SW480 (cell line): ENCODE data around the gene ZNF410.

ENCODE experiments used
- DNase-seq: peaks from one replicate; pipeline ENCODE4 v3.0.0-alpha.2; 2016; ENCODE audit warnings: low spot score

ZNF410 gene

GRCh38 chr14:73955674-73956073 lies 69.0 kb downstream of the ZNF410 start:
- no peak for DNase-seq

DNA sequence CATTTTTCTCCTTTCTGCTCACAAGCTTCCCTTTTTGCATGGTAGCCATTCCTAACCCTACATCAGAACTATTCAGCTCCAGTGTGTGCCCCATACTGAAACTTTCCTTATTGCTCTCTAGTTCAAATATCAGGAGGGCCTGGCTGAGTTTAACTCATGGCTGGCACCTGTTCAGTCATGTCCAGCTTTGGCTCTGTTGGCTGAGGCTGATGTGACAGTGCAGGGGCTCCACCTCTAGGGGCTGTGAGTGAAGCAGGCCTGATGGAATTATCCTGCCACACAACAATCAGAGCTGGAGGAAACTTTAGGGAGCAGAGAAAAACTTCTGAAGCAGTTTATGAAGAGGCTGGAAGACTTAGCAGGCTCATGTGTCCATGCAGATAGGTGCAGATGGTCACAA lies 71.9 kb downstream of the ZNF410 start:
- no peak for DNase-seq

DNA sequence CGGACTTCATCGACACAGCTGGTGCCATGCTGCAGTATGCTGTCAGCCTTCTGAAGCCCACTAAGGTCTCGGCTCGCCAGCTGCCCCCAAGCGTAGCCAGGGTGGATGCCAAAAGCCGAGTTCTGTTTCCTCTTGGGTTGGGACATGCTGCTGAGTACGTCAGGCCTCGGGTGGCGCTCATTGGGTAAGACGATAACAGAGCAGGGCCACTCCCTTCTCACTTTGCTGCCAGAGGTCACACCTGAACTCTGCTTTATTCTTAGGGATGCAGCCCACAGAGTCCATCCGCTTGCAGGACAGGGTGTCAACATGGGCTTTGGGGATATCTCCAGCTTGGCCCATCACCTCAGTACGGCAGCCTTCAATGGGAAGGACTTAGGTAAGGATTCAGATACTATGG lies 74.5 kb downstream of the ZNF410 start:
- DNase-seq = no peak

DNA sequence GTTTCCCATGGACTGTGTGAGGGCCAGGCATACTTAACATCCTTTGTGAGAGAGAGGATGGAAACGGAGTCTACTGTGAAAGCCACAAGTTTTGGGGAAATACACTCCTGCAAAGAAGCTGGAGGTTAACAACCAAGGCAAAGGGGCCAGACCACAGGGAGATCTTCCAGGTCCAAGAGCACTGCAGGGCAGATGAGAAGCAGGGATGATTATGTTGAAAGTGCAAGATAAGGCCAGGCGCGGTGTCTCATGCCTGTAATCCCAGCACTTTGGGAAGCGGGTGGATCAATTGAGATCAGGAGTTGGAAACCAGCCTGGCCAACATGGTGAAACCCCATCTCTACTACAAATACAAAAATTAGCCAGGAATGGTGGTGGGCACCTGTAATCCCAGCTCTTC lies 78.6 kb downstream of the ZNF410 start:
- DNase-seq = no peak

DNA sequence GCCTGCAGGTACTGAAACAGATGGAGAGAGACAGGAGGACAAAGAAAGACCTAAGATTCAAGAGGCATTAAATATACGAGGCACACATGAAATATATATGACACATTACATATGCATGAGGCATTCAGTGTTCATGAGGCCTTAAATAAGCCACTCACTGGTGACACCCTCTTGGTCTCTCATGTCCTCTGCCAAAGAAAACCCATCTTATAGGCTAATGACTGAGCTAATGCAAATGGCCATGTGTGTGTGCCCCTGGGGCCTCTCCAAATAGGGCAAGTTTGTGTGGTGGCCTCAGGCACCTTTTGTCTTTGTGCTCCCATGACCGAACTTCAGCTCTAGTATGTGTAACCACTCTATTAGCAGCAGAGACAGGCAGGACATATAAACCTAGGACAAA lies 82.2 kb downstream of the ZNF410 start:
- no peak for DNase-seq

DNA sequence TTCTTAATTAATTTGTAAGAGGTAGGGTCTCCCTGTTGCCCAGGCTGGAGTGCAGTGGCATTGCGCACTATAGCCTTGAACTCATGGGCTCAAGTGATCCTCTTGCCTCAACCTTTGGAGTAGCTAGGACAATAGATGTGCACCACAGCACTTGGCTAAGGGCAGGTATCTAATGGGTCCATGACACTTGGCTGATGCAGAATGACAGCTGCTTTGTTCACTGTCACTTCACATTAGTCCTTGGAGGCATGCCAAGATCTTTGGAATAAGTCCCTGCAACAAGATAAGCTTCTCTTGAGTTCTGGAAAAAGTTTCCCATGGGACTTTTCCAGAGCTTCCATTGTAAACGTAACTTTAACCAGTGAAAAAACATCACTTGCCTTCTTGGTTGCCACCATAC lies 86.8 kb downstream of the ZNF410 start:
- DNase-seq = no peak

DNA sequence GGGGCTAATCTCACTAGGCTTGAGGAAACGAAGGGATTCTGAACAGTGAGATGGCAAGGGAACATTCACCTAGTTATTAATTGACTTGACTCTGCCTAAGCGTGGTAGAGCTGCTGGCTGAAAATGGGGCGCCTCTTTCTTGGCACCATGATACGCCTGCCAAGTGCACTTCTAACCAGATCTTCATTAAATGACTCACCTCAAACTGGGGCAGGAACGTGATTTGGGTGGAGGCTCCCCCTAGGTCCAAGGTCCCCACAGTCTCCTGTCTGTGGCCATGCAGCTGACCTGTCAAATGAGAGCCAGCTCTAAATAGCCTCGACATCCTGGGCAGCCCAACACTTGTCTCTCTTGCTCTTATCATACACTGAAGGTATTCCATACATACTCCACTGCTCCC lies 89.5 kb downstream of the ZNF410 start:
- DNase-seq = no peak

- DNase-seq = no peak
Measured at GRCh38 chr14:73977896-73978295, 91.2 kb downstream of the ZNF410 start.
